RCC 7860 (cell line): ENCODE measurements around the gene ACBD6.

Experiments used
- DNase-seq: peaks from one replicate; pipeline ENCODE4 v3.0.0-alpha.2; 2015; ENCODE audit warnings: low spot score
- FAIRE-seq: peaks from 2 replicates; lab custom pipeline; 2012; peaks lifted over from hg19 to GRCh38; lab: Jason Lieb, UNC

ACBD6 gene

DNA sequence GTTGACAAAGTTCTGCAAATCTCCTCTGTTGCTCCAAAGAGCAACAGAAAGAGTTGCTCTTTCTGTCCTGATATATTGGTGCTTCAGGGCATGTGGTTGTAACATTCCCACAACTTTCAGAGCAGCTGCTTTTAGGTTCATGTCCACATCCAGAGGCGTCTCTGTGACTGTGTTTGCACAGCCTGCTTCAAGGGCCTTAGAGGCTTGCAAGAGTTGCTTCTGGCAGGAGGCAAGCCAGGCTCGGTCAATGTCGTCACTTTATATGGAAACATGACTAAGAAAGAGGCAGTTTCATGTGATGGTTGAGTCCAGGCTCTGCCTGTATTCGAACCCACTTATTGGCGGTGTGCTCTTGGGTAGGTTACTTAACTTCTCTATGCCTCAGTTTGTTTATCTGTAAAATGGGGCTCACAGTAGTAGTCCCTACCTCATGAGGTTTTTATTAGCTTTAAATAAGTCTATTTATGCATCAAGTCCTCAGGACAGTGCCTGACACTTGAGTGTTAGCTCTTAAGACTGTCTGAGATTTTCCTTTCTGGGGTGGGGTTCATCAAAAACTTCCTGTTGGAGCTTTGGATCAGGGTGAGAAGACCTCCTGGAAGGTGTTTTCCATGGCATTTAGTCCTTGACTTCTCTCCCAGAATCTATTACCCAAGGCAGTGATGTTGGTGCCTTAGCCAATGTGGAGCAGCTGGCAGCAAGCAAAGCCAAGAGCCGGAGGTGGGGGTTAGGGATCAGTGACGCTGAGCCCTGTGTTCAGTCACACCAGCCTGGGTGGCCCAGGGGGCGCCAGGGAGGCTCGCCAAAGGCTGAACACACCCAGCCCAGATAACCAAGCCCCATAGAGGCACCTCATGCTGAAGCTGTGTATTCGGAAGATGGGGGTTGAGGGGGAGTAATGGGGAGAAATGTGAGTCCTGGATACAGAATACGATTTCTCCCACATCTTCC is 253.4 kb downstream of the ACBD6 start:
- FAIRE-seq (no peak), DNase-seq (no peak)

- DNase-seq (no peak), FAIRE-seq (no peak)
Measured at GRCh38 chr1:180248176-180248575, 254.2 kb downstream of the ACBD6 start.

- DNase-seq (no peak), FAIRE-seq (no peak)
Measured at GRCh38 chr1:180247580-180247979, 254.8 kb downstream of the ACBD6 start.

GRCh38 chr1:180247061-180247460 is 255.3 kb downstream of the ACBD6 start:
- FAIRE-seq (no peak), DNase-seq (no peak)

GRCh38 chr1:180246579-180246978 is 255.8 kb downstream of the ACBD6 start:
- FAIRE-seq (no peak), DNase-seq (no peak)

- FAIRE-seq: no peak
- no peak for DNase-seq
Measured at GRCh38 chr1:180244840-180245239, 257.5 kb downstream of the ACBD6 start.

DNA sequence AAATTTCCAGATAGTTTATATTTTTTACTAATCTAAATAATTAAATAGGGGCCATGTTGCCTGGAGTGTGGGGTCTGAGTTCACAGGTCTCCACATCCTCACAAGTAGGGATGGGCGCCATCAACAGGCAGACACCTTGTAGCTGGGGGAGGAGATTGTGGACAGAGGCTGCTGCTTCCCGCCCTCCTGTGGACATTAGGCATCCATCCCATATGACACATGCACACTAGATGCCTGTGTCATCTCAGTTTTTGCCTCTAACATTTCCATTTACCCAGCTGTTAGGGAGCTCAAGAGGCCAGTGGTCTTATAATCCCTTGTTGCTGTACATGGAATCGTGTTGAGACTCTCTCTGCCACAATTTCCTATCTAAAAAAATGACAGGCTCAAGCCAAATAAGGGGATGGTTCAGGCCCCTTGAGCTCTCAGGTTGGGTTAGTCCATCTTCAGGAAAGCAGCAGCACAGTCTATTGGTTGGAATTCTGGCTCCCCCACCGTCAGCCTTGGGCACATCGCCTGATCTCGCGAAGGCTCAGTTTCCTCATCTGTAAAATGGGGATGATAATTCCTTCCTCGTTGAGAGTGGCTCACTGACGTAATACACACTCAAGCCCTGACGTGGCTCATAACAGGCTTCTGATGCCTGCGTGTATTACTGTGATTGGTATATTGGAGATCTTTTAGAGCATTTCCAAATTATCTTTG is 258.7 kb downstream of the ACBD6 start:
- FAIRE-seq: no peak
- DNase-seq: no peak

DNA sequence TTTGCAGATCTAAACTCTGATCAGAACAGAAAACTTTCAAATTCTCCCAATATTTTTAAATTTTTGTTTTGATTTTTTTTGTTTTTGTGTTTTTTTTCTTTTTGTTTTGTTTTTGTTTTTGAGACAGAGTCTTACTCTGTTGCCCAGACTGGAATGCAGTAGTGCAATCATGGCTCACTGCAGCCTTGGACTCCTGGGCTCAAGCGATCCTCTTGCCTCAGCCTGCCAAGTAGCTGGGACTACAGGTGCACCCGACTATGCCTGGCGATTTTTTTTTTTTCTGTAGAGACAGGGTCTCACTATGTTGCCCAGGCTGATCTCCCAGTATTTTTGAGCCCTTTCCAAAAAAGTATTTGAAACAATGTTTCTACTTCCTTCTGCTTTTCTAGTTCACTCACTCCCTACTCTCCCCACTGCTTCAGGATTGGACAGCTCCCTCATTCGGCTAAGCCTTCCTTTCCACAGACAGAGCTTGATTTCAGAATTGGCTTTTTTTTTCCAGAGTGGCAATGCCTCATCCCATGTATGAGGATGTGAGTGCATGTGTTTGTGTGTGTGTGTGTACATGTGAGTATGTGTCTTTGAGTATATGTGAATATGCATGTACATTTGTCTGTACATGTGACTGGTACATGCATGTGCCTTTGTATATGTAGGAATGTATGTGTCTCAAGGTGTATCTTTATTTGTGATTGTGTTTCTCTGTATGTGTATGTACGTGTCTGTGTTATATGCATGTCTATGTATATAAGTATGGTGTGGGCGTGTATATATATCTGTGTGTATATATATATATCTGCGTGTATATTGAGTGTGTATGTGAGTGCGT is 260.4 kb downstream of the ACBD6 start:
- DNase-seq (no peak), FAIRE-seq (no peak)

- no peak for DNase-seq
- no peak for FAIRE-seq
Measured at GRCh38 chr1:180239145-180240096, 263.0 kb downstream of the ACBD6 start.

DNA sequence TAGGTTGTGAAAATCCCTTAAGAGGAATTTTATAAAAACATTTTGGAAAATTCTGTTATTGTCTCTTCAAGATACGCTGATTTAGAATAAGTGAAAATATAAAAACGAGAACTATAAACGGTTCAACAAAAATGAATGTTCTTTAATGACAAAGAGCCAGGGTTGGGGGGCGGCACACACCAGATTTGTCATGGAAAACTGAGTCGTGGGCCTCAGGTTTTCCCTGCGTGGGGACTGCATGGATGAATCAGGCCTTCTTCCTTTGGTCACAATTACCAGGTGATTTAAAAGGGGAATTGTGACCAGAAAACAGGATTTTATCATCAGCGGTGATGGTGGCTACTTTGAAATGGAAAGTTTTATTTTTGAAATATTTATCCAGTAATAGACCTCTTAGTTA is 263.7 kb downstream of the ACBD6 start:
- no peak for FAIRE-seq
- DNase-seq: no peak
